ENCODE results near the gene SP2. TPM values are rescaled to one million over a fixed set of nuclear protein-coding genes. Genes with fewer than 3 reads are reported as not detected.
A peak's percentile ranks its signal among the peaks of the same experiment; 100 is the strongest.

SP2 gene
- total and polyA plus RNA-seq, 2 of the 13 experiments (the other 11 are each of a cell fraction or from before 2014, with no cell fraction given): 1.4 to 4.8 TPM

- TF ChIP-seq ATF4 (CRISPR knock-in tag; IDR thresholded peaks at IDR 0.05) (peak in 1 of 2 experiments; percentile 65; a peak in 1 of 4 replicates), MED13 (CRISPR knock-in tag; IDR thresholded peaks at IDR 0.05) (0 out of 2 replicates have a peak, but pooled peaks have one; percentile 31), CBX5 (CRISPR knock-in tag; IDR thresholded peaks at IDR 0.05; ENCODE audit: borderline replicate concordance) (no peak), ZNF556 (CRISPR knock-in tag; IDR thresholded peaks at IDR 0.05; ENCODE audit: borderline replicate concordance) (no peak), AKAP8 (CRISPR knock-in tag; IDR thresholded peaks at IDR 0.05) (peak; percentile 31; the same call in 1 of the 2 replicates), TMF1 (CRISPR knock-in tag; IDR thresholded peaks at IDR 0.05; ENCODE audit: low read depth) (0 out of 2 replicates have a peak, but pooled peaks have one; percentile 13), PBX3 (CRISPR knock-in tag; IDR thresholded peaks at IDR 0.05; ENCODE audit: borderline replicate concordance) (peak; percentile 100), HOXD1 (CRISPR knock-in tag; IDR thresholded peaks at IDR 0.05) (peak; percentile 97), ZNF235 (CRISPR knock-in tag; IDR thresholded peaks at IDR 0.05; ENCODE audit: borderline replicate concordance) (peak; percentile 67; the same call in 1 of the 2 replicates), ETV5 (CRISPR knock-in tag; IDR thresholded peaks at IDR 0.05; ENCODE audit: borderline replicate concordance) (peak; percentile 85), HNRNPL (IDR thresholded peaks at IDR 0.05; ENCODE audit: low read depth, low read length) (peak; percentile 98), SATB2 (CRISPR knock-in tag; IDR thresholded peaks at IDR 0.05) (0 out of 2 replicates have a peak, but pooled peaks have one; percentile 65), ZNF777 (CRISPR knock-in tag; IDR thresholded peaks at IDR 0.05) (peak; percentile 61), ARNT2 (CRISPR knock-in tag; IDR thresholded peaks at IDR 0.05; ENCODE audit: low read depth) (peak; percentile 15; the same call in 1 of the 2 replicates), POLR2AphosphoS2 (IDR thresholded peaks at IDR 0.05; ENCODE audit: low read depth, low read length) (no peak), NCOA2 (CRISPR knock-in tag; IDR thresholded peaks at IDR 0.05) (no peak; the same call in 1 of the 2 replicates), SP1 (IDR thresholded peaks at IDR 0.05) (peak; percentile 95), SP1 (CRISPR knock-in tag; IDR thresholded peaks at IDR 0.05) (peak; percentile 91), RAD21 (CRISPR knock-in tag; IDR thresholded peaks at IDR 0.05) (peak; percentile 69), JUND (CRISPR knock-in tag; IDR thresholded peaks at IDR 0.05) (no peak), ZBTB20 (CRISPR knock-in tag; IDR thresholded peaks at IDR 0.05; ENCODE audit: borderline replicate concordance, low read depth) (peak; percentile 60; the same call in 1 of the 2 replicates)
- TF ChIP-seq, protein P1, sequence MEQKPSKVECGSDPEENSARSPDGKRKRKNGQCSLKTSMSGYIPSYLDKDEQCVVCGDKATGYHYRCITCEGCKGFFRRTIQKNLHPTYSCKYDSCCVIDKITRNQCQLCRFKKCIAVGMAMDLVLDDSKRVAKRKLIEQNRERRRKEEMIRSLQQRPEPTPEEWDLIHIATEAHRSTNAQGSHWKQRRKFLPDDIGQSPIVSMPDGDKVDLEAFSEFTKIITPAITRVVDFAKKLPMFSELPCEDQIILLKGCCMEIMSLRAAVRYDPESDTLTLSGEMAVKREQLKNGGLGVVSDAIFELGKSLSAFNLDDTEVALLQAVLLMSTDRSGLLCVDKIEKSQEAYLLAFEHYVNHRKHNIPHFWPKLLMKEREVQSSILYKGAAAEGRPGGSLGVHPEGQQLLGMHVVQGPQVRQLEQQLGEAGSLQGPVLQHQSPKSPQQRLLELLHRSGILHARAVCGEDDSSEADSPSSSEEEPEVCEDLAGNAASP (CRISPR knock-in tag; IDR thresholded peaks at IDR 0.05; ENCODE audit: borderline replicate concordance): peak; percentile 63; the same call in 1 of the 2 replicates
- TF ChIP-seq, protein P2, sequence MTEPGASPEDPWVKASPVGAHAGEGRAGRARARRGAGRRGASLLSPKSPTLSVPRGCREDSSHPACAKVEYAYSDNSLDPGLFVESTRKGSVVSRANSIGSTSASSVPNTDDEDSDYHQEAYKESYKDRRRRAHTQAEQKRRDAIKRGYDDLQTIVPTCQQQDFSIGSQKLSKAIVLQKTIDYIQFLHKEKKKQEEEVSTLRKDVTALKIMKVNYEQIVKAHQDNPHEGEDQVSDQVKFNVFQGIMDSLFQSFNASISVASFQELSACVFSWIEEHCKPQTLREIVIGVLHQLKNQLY (CRISPR knock-in tag; IDR thresholded peaks at IDR 0.05): no peak
- TF ChIP-seq, protein P3, sequence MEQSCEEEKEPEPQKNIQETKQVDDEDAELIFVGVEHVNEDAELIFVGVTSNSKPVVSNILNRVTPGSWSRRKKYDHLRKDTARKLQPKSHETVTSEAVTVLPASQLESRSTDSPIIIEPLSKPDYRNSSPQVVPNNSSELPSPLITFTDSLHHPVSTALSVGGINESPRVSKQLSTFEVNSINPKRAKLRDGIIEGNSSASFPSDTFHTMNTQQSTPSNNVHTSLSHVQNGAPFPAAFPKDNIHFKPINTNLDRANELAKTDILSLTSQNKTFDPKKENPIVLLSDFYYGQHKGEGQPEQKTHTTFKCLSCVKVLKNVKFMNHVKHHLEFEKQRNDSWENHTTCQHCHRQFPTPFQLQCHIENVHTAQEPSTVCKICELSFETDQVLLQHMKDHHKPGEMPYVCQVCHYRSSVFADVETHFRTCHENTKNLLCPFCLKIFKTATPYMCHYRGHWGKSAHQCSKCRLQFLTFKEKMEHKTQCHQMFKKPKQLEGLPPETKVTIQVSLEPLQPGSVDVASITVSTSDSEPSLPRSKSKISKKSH (CRISPR knock-in tag; IDR thresholded peaks at IDR 0.05; ENCODE audit: borderline replicate concordance): peak; percentile 59; the same call in 1 of the 2 replicates
Measured at GRCh38 chr17:47895856-47896671, at the start of gene SP2 (continued).

All from HepG2 (cell line).